K562 (cell line): ENCODE data around the gene SH3BGRL3. TPM values are rescaled to one million over a fixed set of nuclear protein-coding genes. Genes with fewer than 3 reads are reported as not detected.
A peak's percentile ranks its signal among the peaks of the same experiment; 100 is the strongest.

Experiments
- BCOR ChIP-seq: fragments of 450-650 bp; IDR thresholded peaks from 2 replicates; pipeline ENCODE4 v1.6.1; 2016
- CBX8 ChIP-seq: fragments of 200-600 bp; sonication (generic); IDR thresholded peaks from 2 replicates; pipeline ENCODE4 v1.6.1; 2012; ENCODE audit warnings: borderline replicate concordance, mixed run types, low read depth, mild to moderate bottlenecking, moderate library complexity, mixed read lengths, low read length, control low read depth, inconsistent platforms; ENCODE audit not compliant: poor library complexity, severe bottlenecking; ENCODE audit errors: extremely low read depth
- CHCHD3 ChIP-seq: fragments of 250-450 bp; sonication (Bioruptor Pico); IDR thresholded peaks from 2 replicates; pipeline ENCODE4 v2.1.2; 2022; ENCODE audit warnings: mild to moderate bottlenecking
- CREB1 ChIP-seq, 2 experiments: sonication (generic) in 1 of 2; formaldehyde crosslinking in 1 of 2; IDR thresholded peaks; 2 replicates each; pipeline versions ENCODE4 v1.6.1 to v1.8.0; 2012 to 2022; ENCODE audit warnings: inconsistent platforms in 1 of 2, mild to moderate bottlenecking in 1 of 2, missing genetic modification reagents in 1 of 2, moderate library complexity in 1 of 2
- NFRKB ChIP-seq: fragments of 450-650 bp; IDR thresholded peaks from 2 replicates; pipeline ENCODE4 v1.6.1; 2016; ENCODE audit warnings: low read depth
- POU5F1 ChIP-seq: fragments of 150-350 bp; IDR thresholded peaks from 2 replicates; pipeline ENCODE4 v1.6.1; 2014; ENCODE audit warnings: borderline replicate concordance, low read length, low read depth, mild to moderate bottlenecking; ENCODE audit not compliant: partially characterized antibody
- PRMT5 ChIP-seq: sonication (generic); formaldehyde crosslinking; IDR thresholded peaks from 2 replicates; pipeline ENCODE4 v1.5.0; 2020; ENCODE audit warnings: missing genetic modification reagents
- RBM22 ChIP-seq: fragments of 200-400 bp; formaldehyde crosslinking; IDR thresholded peaks from 2 replicates; pipeline ENCODE4 v1.6.1; 2018; ENCODE audit warnings: low read length, low read depth; ENCODE audit not compliant: poor library complexity, severe bottlenecking
- RFX7 ChIP-seq: fragments of 250-450 bp; sonication (Bioruptor Pico); IDR thresholded peaks from 2 replicates; pipeline ENCODE4 v1.5.1; 2021; ENCODE audit warnings: mild to moderate bottlenecking
- RUNX1 ChIP-seq: sonication (generic); IDR thresholded peaks from 2 replicates; pipeline ENCODE4 v1.6.1; 2016; ENCODE audit warnings: antibody characterized with exemption, low read depth
- SIX5 ChIP-seq, 2 experiments: IDR thresholded peaks; 2 replicates each; pipeline ENCODE4 v1.6.1; 2011; ENCODE audit warnings: low read length in 2 of 2, borderline replicate concordance in 1 of 2, low read depth in 1 of 2, mild to moderate bottlenecking in 1 of 2, moderate library complexity in 1 of 2; ENCODE audit not compliant: insufficient read depth in 1 of 2
- SREBF1 ChIP-seq: fragments of 150-350 bp; IDR thresholded peaks from 2 replicates; pipeline ENCODE4 v1.6.1; 2014; ENCODE audit warnings: antibody characterized with exemption, low read depth, low read length, borderline replicate concordance
- TCF3 ChIP-seq: sonication (generic); formaldehyde crosslinking; IDR thresholded peaks from 2 replicates; pipeline ENCODE4 v1.4.0; 2020; ENCODE audit warnings: mild to moderate bottlenecking, missing genetic modification reagents
- U2AF2 ChIP-seq: fragments of 200-400 bp; formaldehyde crosslinking; optimal IDR thresholded peaks from 2 replicates; pipeline ENCODE3; 2017; ENCODE audit warnings: low read depth, mild to moderate bottlenecking, low read length
- ZBTB26 ChIP-seq: fragments of 450-650 bp; formaldehyde crosslinking; IDR thresholded peaks from 2 replicates; pipeline ENCODE4 v1.4.0; 2022; ENCODE audit warnings: missing genetic modification characterization
- ZFP36 ChIP-seq: fragments of 150-350 bp; IDR thresholded peaks from 2 replicates; pipeline ENCODE4 v1.6.1; 2018; ENCODE audit warnings: low read length, low read depth; ENCODE audit not compliant: partially characterized antibody
- ZNF121 ChIP-seq: sonication (generic); formaldehyde crosslinking; conservative IDR thresholded peaks from 2 replicates; pipeline ENCODE4 v1.8.0; 2022; ENCODE audit warnings: missing genetic modification reagents
- ZNF133 ChIP-seq: fragments of 250-450 bp; sonication (Bioruptor Pico); IDR thresholded peaks from 2 replicates; pipeline ENCODE4 v1.4.0; 2020; ENCODE audit warnings: mild to moderate bottlenecking
- ZNF217 ChIP-seq: sonication (generic); formaldehyde crosslinking; IDR thresholded peaks from 2 replicates; pipeline ENCODE4 v1.8.0; 2022; ENCODE audit warnings: mild to moderate bottlenecking, missing genetic modification reagents
- ZNF644 ChIP-seq: fragments of 200-800 bp; sonication (Bioruptor generic); IDR thresholded peaks from 2 replicates; pipeline ENCODE4 v1.6.1; 2016; ENCODE audit warnings: low read depth, missing genetic modification characterization, missing compliant biosample characterization
- ZNF668 ChIP-seq: fragments of 250-450 bp; sonication (Bioruptor Pico); IDR thresholded peaks from 2 replicates; pipeline ENCODE4 v1.8.0; 2022; ENCODE audit warnings: mild to moderate bottlenecking, inconsistent platforms
- polyA plus RNA-seq, 8 experiments: library from polyadenylated mRNA; depleted of rRNA in 4 of 8; stranded (reverse) in 5 of 8; unstranded in 3 of 8; fragments of >200 nt; fragmentation: Nextera tagmentation in 2 of 8; fragmentation: Illumina TruSeq in 1 of 8; extraction: Ambion mirVana in 2 of 8; extraction: Trizol in 1 of 8; gene quantifications; 2 replicates each; pipeline versions ENCODE4 v1.2.1 to v1.2.3, GENCODE V29; 2011 to 2014; ENCODE audit warnings: inconsistent platforms in 1 of 8, missing spikeins in 1 of 8
- total RNA-seq, 7 experiments: library from RNA; depleted of rRNA in 6 of 7; stranded (reverse); fragments of >200 nt in 6 of 7; fragmentation: Illumina TruSeq in 2 of 7; extraction: Trizol in 2 of 7; gene quantifications; 2 replicates each; pipeline versions ENCODE4 v1.2.1 to v1.2.3, GENCODE V29; 2011 to 2021; ENCODE audit warnings: low replicate concordance in 1 of 7
- TF ChIP-seq, protein P1 (sequence below): sonication (generic); formaldehyde crosslinking; IDR thresholded peaks from 2 replicates; pipeline ENCODE4 v1.8.0; 2022; ENCODE audit warnings: mild to moderate bottlenecking, missing genetic modification reagents, borderline replicate concordance

The SH3BGRL3 gene
- total and polyA plus RNA-seq, 9 of the 15 experiments (the other 6 are each of a cell fraction or from before 2014, with no cell fraction given): 30.3 to 140 (median 54.2) TPM

DNA sequence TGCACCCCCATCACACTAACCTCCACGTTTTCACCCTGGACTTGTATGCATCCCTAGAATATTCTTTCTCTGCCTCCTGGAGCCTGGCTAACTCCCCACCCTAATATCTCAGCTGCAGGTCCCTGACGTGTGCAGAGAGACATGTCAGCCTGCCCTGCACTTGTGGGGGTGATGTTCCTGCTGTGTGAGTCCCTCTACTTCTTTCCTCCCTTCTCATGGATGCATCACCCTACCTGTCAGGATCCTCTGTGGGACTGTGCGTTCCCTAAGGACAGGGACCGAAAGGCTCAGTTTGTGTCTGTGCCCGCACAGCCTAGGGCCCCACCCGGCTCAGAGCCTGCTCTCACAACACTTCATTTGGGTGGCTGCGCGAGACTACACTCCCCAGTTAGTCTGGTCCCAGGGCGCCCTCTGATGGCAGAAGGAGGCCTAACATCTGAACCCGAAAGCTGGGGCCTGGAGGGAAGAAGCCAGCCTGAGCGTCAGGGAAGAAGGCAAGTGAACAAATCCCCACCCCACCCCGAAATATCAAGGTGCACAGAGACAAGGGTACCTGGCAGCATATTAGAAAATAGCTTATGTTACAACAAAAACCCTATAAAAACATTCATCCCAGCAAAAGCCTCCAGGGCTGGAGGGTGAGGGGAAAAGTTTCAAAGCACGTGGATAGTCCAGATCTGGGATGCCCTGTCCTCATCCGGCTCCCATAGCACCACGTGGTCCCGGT, 41.6 kb downstream of the SH3BGRL3 start (continued):
- no peak for TF ChIP-seq ZNF121 (CRISPR knock-in tag)
- TF ChIP-seq PRMT5 (CRISPR knock-in tag): no peak
- no peak for TF ChIP-seq ZNF668 (CRISPR knock-in tag)
- TF ChIP-seq, protein P1, sequence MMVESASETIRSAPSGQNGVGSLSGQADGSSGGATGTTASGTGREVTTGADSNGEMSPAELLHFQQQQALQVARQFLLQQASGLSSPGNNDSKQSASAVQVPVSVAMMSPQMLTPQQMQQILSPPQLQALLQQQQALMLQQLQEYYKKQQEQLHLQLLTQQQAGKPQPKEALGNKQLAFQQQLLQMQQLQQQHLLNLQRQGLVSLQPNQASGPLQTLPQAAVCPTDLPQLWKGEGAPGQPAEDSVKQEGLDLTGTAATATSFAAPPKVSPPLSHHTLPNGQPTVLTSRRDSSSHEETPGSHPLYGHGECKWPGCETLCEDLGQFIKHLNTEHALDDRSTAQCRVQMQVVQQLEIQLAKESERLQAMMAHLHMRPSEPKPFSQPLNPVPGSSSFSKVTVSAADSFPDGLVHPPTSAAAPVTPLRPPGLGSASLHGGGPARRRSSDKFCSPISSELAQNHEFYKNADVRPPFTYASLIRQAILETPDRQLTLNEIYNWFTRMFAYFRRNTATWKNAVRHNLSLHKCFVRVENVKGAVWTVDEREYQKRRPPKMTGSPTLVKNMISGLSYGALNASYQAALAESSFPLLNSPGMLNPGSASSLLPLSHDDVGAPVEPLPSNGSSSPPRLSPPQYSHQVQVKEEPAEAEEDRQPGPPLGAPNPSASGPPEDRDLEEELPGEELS (CRISPR knock-in tag): no peak
- TF ChIP-seq RUNX1: no peak
- TF ChIP-seq CREB1 (IDR thresholded peaks at IDR 0.05): no peak
- TF ChIP-seq CREB1 (CRISPR knock-in tag; IDR thresholded peaks at IDR 0.05): no peak
- TF ChIP-seq BCOR: 0 out of 2 replicates have a peak, but pooled peaks have one; percentile 21
- no peak for TF ChIP-seq RBM22
- no peak for TF ChIP-seq ZBTB26 (CRISPR knock-in tag)
- no peak for TF ChIP-seq CHCHD3
- no peak for TF ChIP-seq CBX8
- TF ChIP-seq SIX5 (IDR thresholded peaks at IDR 0.05; ENCODE audit: borderline replicate concordance in 1 of 2, insufficient read depth in 1 of 2, low read depth in 1 of 2, low read length in 2 of 2): no peak
- TF ChIP-seq TCF3 (CRISPR knock-in tag): no peak
- TF ChIP-seq NFRKB: no peak
- TF ChIP-seq ZNF133 (CRISPR knock-in tag): no peak
- no peak for TF ChIP-seq ZNF217 (CRISPR knock-in tag)
- TF ChIP-seq SREBF1: no peak
- peak; percentile 23 for TF ChIP-seq ZFP36
- TF ChIP-seq RFX7 (CRISPR knock-in tag): no peak
- TF ChIP-seq U2AF2: no peak
- no peak for TF ChIP-seq ZNF644 (tag)
- no peak for TF ChIP-seq POU5F1
